ENCODE data around the gene SHISA3.

The SHISA3 gene

GRCh38 chr4:42416017-42416416 is 18.7 kb downstream of the SHISA3 start:
- peak; percentile 66 for DNase-seq (ENCODE audit: low read depth)
- H3K4me3 ChIP-seq (ENCODE audit: low read depth, low read length): no peak overlapping the region
- TF ChIP-seq POLR2A (IDR thresholded peaks at IDR 0.05; ENCODE audit: extremely low read depth, insufficient read length): no peak
- TF ChIP-seq MYC (IDR thresholded peaks at IDR 0.05; ENCODE audit: low read depth, low read length): no peak
- no peak for TF ChIP-seq CTCF (IDR thresholded peaks at IDR 0.05; ENCODE audit: low read depth, low read length)
- no peak for TF ChIP-seq MAX (IDR thresholded peaks at IDR 0.05; ENCODE audit: low read depth, low read length)

- no peak for TF ChIP-seq CTCF (IDR thresholded peaks at IDR 0.05; ENCODE audit: low read depth, low read length)
- no peak for TF ChIP-seq POLR2A (IDR thresholded peaks at IDR 0.05; ENCODE audit: extremely low read depth, insufficient read length)
- TF ChIP-seq MYC (IDR thresholded peaks at IDR 0.05; ENCODE audit: low read depth, low read length): no peak
- TF ChIP-seq MAX (IDR thresholded peaks at IDR 0.05; ENCODE audit: low read depth, low read length): no peak
- H3K4me3 ChIP-seq (ENCODE audit: low read depth, low read length): no peak overlapping the region
- DNase-seq (ENCODE audit: low read depth): no peak
Observed at GRCh38 chr4:42417550-42417949, 20.3 kb downstream of the SHISA3 start.

- no peak overlapping the region for H3K4me3 ChIP-seq (ENCODE audit: low read depth, low read length)
- DNase-seq (ENCODE audit: low read depth): no peak
- TF ChIP-seq MYC (IDR thresholded peaks at IDR 0.05; ENCODE audit: low read depth, low read length): no peak
- no peak for TF ChIP-seq CTCF (IDR thresholded peaks at IDR 0.05; ENCODE audit: low read depth, low read length)
- TF ChIP-seq POLR2A (IDR thresholded peaks at IDR 0.05; ENCODE audit: extremely low read depth, insufficient read length): no peak
- no peak for TF ChIP-seq MAX (IDR thresholded peaks at IDR 0.05; ENCODE audit: low read depth, low read length)
Observed at GRCh38 chr4:42420140-42420539, 22.9 kb downstream of the SHISA3 start.

- DNase-seq (ENCODE audit: low read depth): no peak
- H3K4me3 ChIP-seq (ENCODE audit: low read depth, low read length): no peak overlapping the region
- TF ChIP-seq MYC (IDR thresholded peaks at IDR 0.05; ENCODE audit: low read depth, low read length) (no peak), CTCF (IDR thresholded peaks at IDR 0.05; ENCODE audit: low read depth, low read length) (no peak), POLR2A (IDR thresholded peaks at IDR 0.05; ENCODE audit: extremely low read depth, insufficient read length) (no peak), MAX (IDR thresholded peaks at IDR 0.05; ENCODE audit: low read depth, low read length) (no peak)
Observed at GRCh38 chr4:42425146-42426065, 28.1 kb downstream of the SHISA3 start.

GRCh38 chr4:42428036-42428435 is 30.7 kb downstream of the SHISA3 start:
- no peak overlapping the region for H3K4me3 ChIP-seq (ENCODE audit: low read depth, low read length)
- DNase-seq (ENCODE audit: low read depth): no peak
- TF ChIP-seq MYC (IDR thresholded peaks at IDR 0.05; ENCODE audit: low read depth, low read length) (no peak), POLR2A (IDR thresholded peaks at IDR 0.05; ENCODE audit: extremely low read depth, insufficient read length) (no peak), MAX (IDR thresholded peaks at IDR 0.05; ENCODE audit: low read depth, low read length) (no peak), CTCF (IDR thresholded peaks at IDR 0.05; ENCODE audit: low read depth, low read length) (no peak)
